Cardiac fibroblast (primary cell): Measurements from ENCODE around the gene ASAH2B.

Experiments used
- DNase-seq, 2 donors: peaks; one replicate each; pipeline versions ENCODE4 v3.0.0 to v3.0.0-alpha.2; 2010; ENCODE audit warnings: low read depth in 2 of 2
- H3K4me3 ChIP-seq, 2 donors: replicated peaks in 1 of 2; 1 replicate in 1 of 2; 2 replicates in 1 of 2; pipeline ENCODE4 v1.5.1; 2011; ENCODE audit warnings: low read depth in 2 of 2, low read length in 2 of 2, mild to moderate bottlenecking in 2 of 2, moderate library complexity in 1 of 2
- CTCF ChIP-seq: IDR thresholded peaks from one replicate; pipeline ENCODE4 v1.5.1; 2011; ENCODE audit warnings: low read depth, mild to moderate bottlenecking, low read length, inconsistent platforms

Gene ASAH2B

DNA sequence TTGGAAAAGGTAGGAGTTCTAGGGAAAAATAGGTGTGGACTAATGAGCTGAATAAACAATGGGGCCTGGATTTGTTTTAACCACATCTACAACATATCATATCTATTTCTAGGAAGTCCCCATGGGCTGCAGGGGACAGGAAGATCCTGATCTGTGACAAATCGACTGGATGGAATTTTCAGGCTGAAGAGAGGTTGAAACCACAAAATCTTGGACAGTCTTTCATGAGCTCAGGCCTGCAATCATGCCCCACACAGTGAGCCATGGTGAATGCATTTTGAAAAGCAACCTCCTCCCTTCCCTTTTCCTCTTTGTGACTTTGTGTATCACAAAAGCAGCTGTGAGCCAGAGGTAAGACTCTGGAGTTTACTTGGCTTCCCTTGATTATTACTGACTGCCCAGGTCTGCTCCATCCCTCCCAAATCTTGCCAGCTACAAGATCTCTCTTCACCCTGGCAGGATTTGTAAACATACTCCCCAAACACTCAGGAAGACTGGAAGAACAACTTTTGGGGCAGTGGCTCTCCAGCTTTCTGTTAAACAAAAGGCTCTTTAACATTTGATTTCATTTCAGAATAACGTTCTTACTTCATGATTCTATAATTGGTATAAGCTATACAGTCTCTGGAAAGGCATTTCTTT, 66.4 kb downstream of the ASAH2B start:
- no peak overlapping the region for H3K4me3 ChIP-seq
- DNase-seq, result no peak
- TF ChIP-seq CTCF, result no peak

- no peak overlapping the region for H3K4me3 ChIP-seq
- no peak for TF ChIP-seq CTCF
- DNase-seq, result peak; percentile 19 to 48
Observed at GRCh38 chr10:50807851-50808776, 68.4 kb downstream of the ASAH2B start.
